Stimulated activated CD8-positive, alpha-beta memory T cell treated with anti-CD3 and anti-CD28 coated beads, Interleukin-2, amount 100 ng/mL, for 48 hours (primary cell): ENCODE data around the gene IL1R2.

ENCODE experiments used
- DNase-seq, 2 donors: peaks; one replicate each; pipeline ENCODE4 v3.0.0-alpha.2; 2020; ENCODE audit warnings: low read depth in 2 of 2

Gene IL1R2

GRCh38 chr2:102041351-102041750, 49.6 kb downstream of the IL1R2 start:
- no peak for DNase-seq

GRCh38 chr2:102042196-102043081, 50.7 kb downstream of the IL1R2 start:
- DNase-seq, result no peak

GRCh38 chr2:102043560-102043959, 51.8 kb downstream of the IL1R2 start:
- DNase-seq, result no peak

GRCh38 chr2:102044235-102044896, 52.6 kb downstream of the IL1R2 start:
- DNase-seq, result no peak

- DNase-seq, result no peak
Measured at GRCh38 chr2:102044967-102045489, 53.3 kb downstream of the IL1R2 start.

GRCh38 chr2:102045697-102046096, 53.9 kb downstream of the IL1R2 start:
- no peak for DNase-seq

GRCh38 chr2:102046135-102046986, 54.6 kb downstream of the IL1R2 start:
- no peak for DNase-seq

GRCh38 chr2:102048465-102048864, 56.7 kb downstream of the IL1R2 start:
- no peak for DNase-seq

GRCh38 chr2:102049756-102050443, 58.1 kb downstream of the IL1R2 start:
- DNase-seq, result no peak

- DNase-seq, result no peak
Measured at GRCh38 chr2:102050854-102051391, 59.2 kb downstream of the IL1R2 start.

- DNase-seq, result no peak
Measured at GRCh38 chr2:102051692-102052277, 60.0 kb downstream of the IL1R2 start.

- no peak for DNase-seq
Measured at GRCh38 chr2:102052365-102052764, 60.6 kb downstream of the IL1R2 start.

GRCh38 chr2:102053096-102053495, 61.3 kb downstream of the IL1R2 start:
- no peak for DNase-seq

GRCh38 chr2:102055346-102055990, 63.7 kb downstream of the IL1R2 start:
- no peak for DNase-seq

- DNase-seq, result no peak
Measured at GRCh38 chr2:102056079-102056581, 64.4 kb downstream of the IL1R2 start.

- no peak for DNase-seq
Measured at GRCh38 chr2:102057502-102058292, 65.9 kb downstream of the IL1R2 start.

GRCh38 chr2:102058293-102058833, 66.6 kb downstream of the IL1R2 start:
- DNase-seq, result no peak

GRCh38 chr2:102059151-102059550, 67.4 kb downstream of the IL1R2 start:
- DNase-seq, result no peak

- no peak for DNase-seq
Measured at GRCh38 chr2:102060047-102060446, 68.3 kb downstream of the IL1R2 start.
